GM23338 (cell line): Measurements from ENCODE around the gene BATF3.
"Not testable (repeated sequence)": the region's sequence is repeated elsewhere in the genome, so short reads cannot be mapped to it uniquely, and the experiment has no call there.

Source experiments
- EZH2 ChIP-seq: fragments of 200-600 bp; sonication (generic); IDR thresholded peaks from one replicate; pipeline ENCODE4 v1.8.0; 2017; ENCODE audit warnings: antibody characterized with exemption, mild to moderate bottlenecking, low read depth; ENCODE audit not compliant: unreplicated experiment
- NANOG ChIP-seq: IDR thresholded peaks from 2 replicates; pipeline ENCODE4 v1.6.1; 2016; ENCODE audit warnings: antibody characterized with exemption, borderline replicate concordance
- POLR2AphosphoS5 ChIP-seq: IDR thresholded peaks from 2 replicates; pipeline ENCODE4 v1.6.1; 2016; ENCODE audit warnings: antibody characterized with exemption, low read depth
- REST ChIP-seq: IDR thresholded peaks from one replicate; pipeline ENCODE4 v1.6.1; 2018; ENCODE audit warnings: antibody characterized with exemption; ENCODE audit not compliant: unreplicated experiment
- TF ChIP-seq, protein P1 (sequence below), 2 experiments: fragments of 200-600 bp in 1 of 2; sonication (generic) in 1 of 2; conservative IDR thresholded peaks; 2 replicates each; pipeline versions ENCODE4 v1.5.1 to v1.6.1; 2016 to 2017; ENCODE audit warnings: antibody characterized with exemption in 2 of 2, low read depth in 2 of 2, mild to moderate bottlenecking in 2 of 2, moderate library complexity in 1 of 2

- TF ChIP-seq, protein P1, sequence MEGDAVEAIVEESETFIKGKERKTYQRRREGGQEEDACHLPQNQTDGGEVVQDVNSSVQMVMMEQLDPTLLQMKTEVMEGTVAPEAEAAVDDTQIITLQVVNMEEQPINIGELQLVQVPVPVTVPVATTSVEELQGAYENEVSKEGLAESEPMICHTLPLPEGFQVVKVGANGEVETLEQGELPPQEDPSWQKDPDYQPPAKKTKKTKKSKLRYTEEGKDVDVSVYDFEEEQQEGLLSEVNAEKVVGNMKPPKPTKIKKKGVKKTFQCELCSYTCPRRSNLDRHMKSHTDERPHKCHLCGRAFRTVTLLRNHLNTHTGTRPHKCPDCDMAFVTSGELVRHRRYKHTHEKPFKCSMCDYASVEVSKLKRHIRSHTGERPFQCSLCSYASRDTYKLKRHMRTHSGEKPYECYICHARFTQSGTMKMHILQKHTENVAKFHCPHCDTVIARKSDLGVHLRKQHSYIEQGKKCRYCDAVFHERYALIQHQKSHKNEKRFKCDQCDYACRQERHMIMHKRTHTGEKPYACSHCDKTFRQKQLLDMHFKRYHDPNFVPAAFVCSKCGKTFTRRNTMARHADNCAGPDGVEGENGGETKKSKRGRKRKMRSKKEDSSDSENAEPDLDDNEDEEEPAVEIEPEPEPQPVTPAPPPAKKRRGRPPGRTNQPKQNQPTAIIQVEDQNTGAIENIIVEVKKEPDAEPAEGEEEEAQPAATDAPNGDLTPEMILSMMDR (conservative IDR thresholded peaks at IDR 0.05; ENCODE audit: low read depth in 2 of 2): not testable (repeated sequence)
- TF ChIP-seq EZH2, POLR2AphosphoS5, NANOG, REST: not testable (repeated sequence)
Measured at GRCh38 chr1:212724679-212725078, 25.0 kb upstream of the BATF3 start.
